ENCODE results near the gene SPATA16.

DNA sequence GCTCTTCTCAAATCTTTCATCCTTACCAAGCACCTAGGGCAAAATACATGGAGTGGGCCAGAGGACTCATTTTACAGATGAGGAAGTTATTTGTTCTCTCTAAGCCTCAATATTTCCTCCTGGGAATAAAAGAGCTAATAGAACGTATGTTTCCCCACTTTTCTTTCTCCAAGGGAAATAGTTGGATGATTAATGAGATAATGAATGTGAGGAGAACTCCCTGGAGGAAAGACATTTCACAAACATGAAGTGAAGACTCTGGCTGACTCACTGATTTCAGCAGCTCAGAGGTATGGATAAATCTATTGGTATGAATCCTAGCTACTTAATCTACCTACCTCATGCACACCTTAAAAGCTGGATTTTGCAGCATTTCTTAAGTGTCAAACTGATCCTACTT, 292.1 kb downstream of the SPATA16 start:
- no peak for TF ChIP-seq ZNF274 (IDR thresholded peaks at IDR 0.05; ENCODE audit: low read depth, low read length)
- no peak for TF ChIP-seq YY1 (IDR thresholded peaks at IDR 0.05; ENCODE audit: insufficient read depth, insufficient read length)
- no peak for TF ChIP-seq SUZ12 (IDR thresholded peaks at IDR 0.05; ENCODE audit: extremely low read depth, insufficient read depth, insufficient read length)

Data from NT2/D1 (cell line).